CD14-positive monocyte (primary cell): Measurements from ENCODE around the gene ASIC2. TPM values are rescaled to one million over a fixed set of nuclear protein-coding genes. Genes with fewer than 3 reads are reported as not detected.

ENCODE experiments used
- DNase-seq, 3 donors: peaks; one replicate each; pipeline ENCODE4 v3.0.0-alpha.2; 2011 to 2022
- H2AFZ ChIP-seq: 2 replicates; pipeline ENCODE4 v1.6.0; 2012; ENCODE audit warnings: mild to moderate bottlenecking, low read depth, low read length, inconsistent platforms; ENCODE audit not compliant: insufficient read depth, poor library complexity, severe bottlenecking
- H3K27ac ChIP-seq, 2 donors: 1 replicate in 1 of 2; 2 replicates in 1 of 2; pipeline ENCODE4 v1.5.1; 2012 to 2013; ENCODE audit warnings: low read length in 2 of 2, control low read depth in 1 of 2, inconsistent platforms in 1 of 2, low read depth in 1 of 2, mild to moderate bottlenecking in 1 of 2
- H3K27me3 ChIP-seq, 2 donors: one replicate each; pipeline versions ENCODE4 v1.6.0 to v1.6.1; 2011 to 2013; ENCODE audit warnings: low read length in 2 of 2; ENCODE audit not compliant: control insufficient read depth in 2 of 2, insufficient read depth in 2 of 2
- H3K36me3 ChIP-seq, 2 donors: replicated peaks in 1 of 2; 1 replicate in 1 of 2; 2 replicates in 1 of 2; pipeline versions ENCODE4 v1.5.1 to v1.6.1; 2012 to 2013; ENCODE audit warnings: low read length in 2 of 2, control low read depth in 1 of 2, inconsistent platforms in 1 of 2, mild to moderate bottlenecking in 1 of 2; ENCODE audit not compliant: insufficient read depth in 2 of 2, control insufficient read depth in 1 of 2
- H3K4me1 ChIP-seq, 2 donors: 1 replicate in 1 of 2; 2 replicates in 1 of 2; pipeline versions ENCODE4 v1.5.1 to v1.6.1; 2012 to 2013; ENCODE audit warnings: low read length in 2 of 2, control low read depth in 1 of 2, inconsistent platforms in 1 of 2, mild to moderate bottlenecking in 1 of 2, moderate library complexity in 1 of 2; ENCODE audit not compliant: insufficient read depth in 2 of 2, control insufficient read depth in 1 of 2
- H3K4me2 ChIP-seq: replicated peaks from 2 replicates; pipeline ENCODE3; 2012; ENCODE audit warnings: low read length, moderate library complexity, mild to moderate bottlenecking; ENCODE audit not compliant: poor library complexity, severe bottlenecking; ENCODE audit errors: extremely low read depth
- H3K4me3 ChIP-seq, 3 experiments: fragments of 200-600 bp in 1 of 3; sonication (generic) in 1 of 3; replicated peaks in 1 of 3; 1 replicate in 2 of 3; 2 replicates in 1 of 3; pipeline ENCODE4 v1.5.1; 2011 to 2013; ENCODE audit warnings: low read length in 3 of 3, mild to moderate bottlenecking in 3 of 3, control low read depth in 2 of 3, low read depth in 2 of 3, inconsistent platforms in 1 of 3, moderate library complexity in 1 of 3
- H3K79me2 ChIP-seq: 2 replicates; pipeline ENCODE4 v1.6.0; 2012; ENCODE audit warnings: mild to moderate bottlenecking, control low read depth, inconsistent platforms, low read length, moderate library complexity; ENCODE audit not compliant: insufficient read depth
- H3K9ac ChIP-seq: 2 replicates; pipeline ENCODE4 v1.6.0; 2017; ENCODE audit warnings: low read length, mild to moderate bottlenecking; ENCODE audit not compliant: insufficient read depth, poor library complexity, severe bottlenecking
- H3K9me3 ChIP-seq, 2 donors: replicated peaks in 1 of 2; 1 replicate in 1 of 2; 2 replicates in 1 of 2; pipeline versions ENCODE4 v1.5.1 to v1.6.1; 2012 to 2013; ENCODE audit warnings: low read length in 2 of 2, control low read depth in 1 of 2; ENCODE audit not compliant: control insufficient read depth in 1 of 2, insufficient read depth in 1 of 2
- H4K20me1 ChIP-seq: 2 replicates; pipeline ENCODE4 v1.6.0; 2012; ENCODE audit warnings: mild to moderate bottlenecking, low read length, control low read depth, moderate library complexity; ENCODE audit not compliant: insufficient read depth
- H3K27ac Mint-ChIP-seq, 7 donors: one replicate each; pipeline ENCODE4 v1.8.0; 2020; ENCODE audit warnings: mild to moderate bottlenecking in 7 of 7, mixed read lengths in 7 of 7, moderate library complexity in 6 of 7, inconsistent platforms in 2 of 7
- H3K27me3 Mint-ChIP-seq, 3 donors: one replicate each; pipeline ENCODE4 v1.8.0; 2021 to 2022; ENCODE audit warnings: low read depth in 3 of 3, mild to moderate bottlenecking in 3 of 3, mixed read lengths in 3 of 3, moderate library complexity in 3 of 3, inconsistent platforms in 1 of 3
- H3K36me3 Mint-ChIP-seq, 2 donors: one replicate each; pipeline ENCODE4 v1.8.0; 2020; ENCODE audit warnings: mixed read lengths in 2 of 2, inconsistent platforms in 1 of 2, mild to moderate bottlenecking in 1 of 2
- H3K4me1 Mint-ChIP-seq: one replicate; pipeline ENCODE4 v1.8.0; 2020; ENCODE audit warnings: mild to moderate bottlenecking, mixed read lengths
- H3K4me3 Mint-ChIP-seq, 2 donors: one replicate each; pipeline ENCODE4 v1.8.0; 2020; ENCODE audit warnings: mild to moderate bottlenecking in 2 of 2, mixed read lengths in 2 of 2, moderate library complexity in 1 of 2
- H3K9me3 Mint-ChIP-seq, 7 donors: one replicate each; pipeline ENCODE4 v1.8.0; 2020 to 2022; ENCODE audit warnings: mixed read lengths in 7 of 7, mild to moderate bottlenecking in 6 of 7, moderate library complexity in 6 of 7, inconsistent platforms in 2 of 7
- CTCF ChIP-seq: fragments of 200-600 bp; IDR thresholded peaks from one replicate; pipeline ENCODE4 v1.8.0; 2022; ENCODE audit warnings: antibody characterized with exemption, mild to moderate bottlenecking
- WGBS: methylation state at CpG from one replicate; pipeline ENCODE4 v1.1.5; 2013; ENCODE audit warnings: missing lambda C conversion rate; ENCODE audit not compliant: insufficient coverage; 5-methylcytosine and 5-hydroxymethylcytosine counted together
- intact Hi-C, 2 donors: fragments of 100-400 bp; cut with micrococcal nuclease; formaldehyde crosslinking; loops; one replicate each; pipeline versions ENCODE4 v1.15.0 to v1.15.1; 2023
- polyA plus RNA-seq, 3 donors: library from polyadenylated mRNA; depleted of rRNA in 1 of 3; unstranded in 2 of 3; stranded (reverse) in 1 of 3; fragments of 300-500 nt in 2 of 3; fragments of >200 nt in 1 of 3; fragmentation: Illumina TruSeq in 2 of 3; gene quantifications; 1 replicate in 2 of 3; 2 replicates in 1 of 3; pipeline ENCODE4 v1.2.3, GENCODE V29; 2012 to 2021

ASIC2 gene
- polyA plus RNA-seq, 3 donors, result not detected

DNA sequence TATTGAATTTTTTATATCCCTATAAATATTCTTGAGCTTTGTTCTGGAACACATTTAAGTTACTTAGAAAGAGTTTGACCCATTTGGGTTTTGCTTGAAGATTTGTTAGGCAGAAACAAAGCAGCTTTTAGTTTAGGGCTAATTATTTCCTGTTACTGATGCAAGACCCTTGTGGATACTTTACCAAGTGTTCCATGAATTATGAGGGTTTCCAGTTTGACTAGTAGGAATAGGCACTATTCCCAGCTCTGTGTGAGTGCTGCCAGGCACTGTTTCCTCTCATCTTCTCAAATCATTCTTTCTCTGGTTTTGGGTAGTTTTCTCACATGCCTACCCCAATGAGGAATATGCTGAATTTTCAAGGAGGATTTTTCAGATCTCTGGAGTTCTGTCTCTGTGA, 221.4 kb downstream of the ASIC2 start:
- H3K36me3 Mint-ChIP-seq, result no peaks in the 10 kb centered on the region
- H3K36me3 ChIP-seq, result no peaks in the 10 kb centered on the region
- peaks cover 0 to 10% (median 8%) of the 10 kb centered on the region in 3 donors for H3K27me3 Mint-ChIP-seq
- H3K9ac ChIP-seq, result no peak overlapping the region
- H3K9me3 ChIP-seq, result no peaks in the 10 kb centered on the region
- H3K27me3 ChIP-seq, result no peaks in the 10 kb centered on the region
- H3K4me1 ChIP-seq, result no peaks in the 10 kb centered on the region
- H2AFZ ChIP-seq, result no peak overlapping the region
- H3K4me1 Mint-ChIP-seq, result peaks cover 4% of the 10 kb centered on the region
- TF ChIP-seq CTCF, result no peak
- H3K27ac ChIP-seq, result no peak overlapping the region
- peaks cover 0 to 8% (median 2%) of the 10 kb centered on the region in 7 donors for H3K9me3 Mint-ChIP-seq
- no peak overlapping the region for H3K4me3 Mint-ChIP-seq
- no peak overlapping the region for H3K4me3 ChIP-seq
- intact Hi-C loops, result no loop called here
- no peak overlapping the region for H3K27ac Mint-ChIP-seq
- no peaks in the 10 kb centered on the region for H3K79me2 ChIP-seq
- H3K4me2 ChIP-seq, result no peak overlapping the region
- H4K20me1 ChIP-seq, result no peaks in the 10 kb centered on the region
- DNase-seq, result no peak

DNA sequence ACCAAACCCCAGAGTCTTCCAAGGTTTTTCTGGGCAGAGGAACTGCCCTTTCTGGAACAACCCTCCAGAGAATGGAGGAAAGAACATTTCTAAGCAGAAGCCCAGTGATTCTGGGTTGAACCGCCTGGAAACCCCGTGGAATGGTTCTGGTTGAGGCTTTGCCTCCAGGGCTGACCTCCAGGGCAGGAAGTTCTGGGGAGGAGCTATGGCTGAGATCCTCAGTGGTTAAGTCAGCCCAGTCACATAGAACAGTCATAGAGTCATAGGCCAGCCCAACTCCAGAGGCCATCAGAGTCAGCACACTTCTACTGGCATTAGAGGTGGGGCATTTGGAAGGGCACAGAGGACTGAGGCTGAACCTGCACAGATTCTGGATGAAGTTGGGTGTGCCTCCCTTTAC, 235.5 kb downstream of the ASIC2 start:
- TF ChIP-seq CTCF, result no peak
- no peak overlapping the region for H3K4me3 ChIP-seq
- no peak overlapping the region for H3K27ac Mint-ChIP-seq
- intact Hi-C loops, result no loop called here
- H3K9me3 ChIP-seq, result no peaks in the 10 kb centered on the region
- H3K9me3 Mint-ChIP-seq, result peaks cover 0 to 10% (median 2%) of the 10 kb centered on the region in 7 donors
- no peaks in the 10 kb centered on the region for H3K36me3 ChIP-seq
- no peaks in the 10 kb centered on the region for H3K4me1 ChIP-seq
- H3K4me2 ChIP-seq, result no peak overlapping the region
- H2AFZ ChIP-seq, result no peak overlapping the region
- no peaks in the 10 kb centered on the region for H3K36me3 Mint-ChIP-seq
- no peaks in the 10 kb centered on the region for H3K79me2 ChIP-seq
- no peaks in the 10 kb centered on the region for H4K20me1 ChIP-seq
- no peak overlapping the region for H3K27ac ChIP-seq
- peaks cover 7 to 8% (median 7%) of the 10 kb centered on the region in 3 donors for H3K27me3 Mint-ChIP-seq
- 100% methylated on average over 2 of the region's 2 CpGs for whole genome bisulfite sequencing
- H3K4me3 Mint-ChIP-seq, result no peak overlapping the region
- no peak for DNase-seq
- H3K9ac ChIP-seq, result no peak overlapping the region
- no peaks in the 10 kb centered on the region for H3K27me3 ChIP-seq
- no peaks in the 10 kb centered on the region for H3K4me1 Mint-ChIP-seq
